ENCODE measurements around the gene SERINC2.

DNA sequence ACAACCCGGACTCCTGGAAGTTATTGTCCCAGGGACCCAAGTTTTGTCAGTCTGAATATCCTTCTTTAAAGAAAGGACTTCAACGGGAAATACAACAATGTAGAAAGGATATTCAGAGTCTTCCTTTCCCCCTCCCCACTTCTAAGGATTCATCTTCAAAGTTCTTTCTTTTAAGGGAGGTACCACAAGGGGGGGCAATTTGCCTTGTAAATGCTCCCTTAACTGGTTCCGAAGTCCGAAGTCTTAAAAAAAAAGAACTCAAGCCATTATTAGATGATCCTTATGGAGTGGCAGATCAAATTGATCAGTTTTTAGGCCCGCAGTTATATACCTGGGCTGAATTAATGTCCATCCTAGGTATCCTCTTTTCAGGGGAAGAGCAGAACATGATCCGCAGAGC, 47.0 kb downstream of the SERINC2 start:
- TF ChIP-seq, protein P1, sequence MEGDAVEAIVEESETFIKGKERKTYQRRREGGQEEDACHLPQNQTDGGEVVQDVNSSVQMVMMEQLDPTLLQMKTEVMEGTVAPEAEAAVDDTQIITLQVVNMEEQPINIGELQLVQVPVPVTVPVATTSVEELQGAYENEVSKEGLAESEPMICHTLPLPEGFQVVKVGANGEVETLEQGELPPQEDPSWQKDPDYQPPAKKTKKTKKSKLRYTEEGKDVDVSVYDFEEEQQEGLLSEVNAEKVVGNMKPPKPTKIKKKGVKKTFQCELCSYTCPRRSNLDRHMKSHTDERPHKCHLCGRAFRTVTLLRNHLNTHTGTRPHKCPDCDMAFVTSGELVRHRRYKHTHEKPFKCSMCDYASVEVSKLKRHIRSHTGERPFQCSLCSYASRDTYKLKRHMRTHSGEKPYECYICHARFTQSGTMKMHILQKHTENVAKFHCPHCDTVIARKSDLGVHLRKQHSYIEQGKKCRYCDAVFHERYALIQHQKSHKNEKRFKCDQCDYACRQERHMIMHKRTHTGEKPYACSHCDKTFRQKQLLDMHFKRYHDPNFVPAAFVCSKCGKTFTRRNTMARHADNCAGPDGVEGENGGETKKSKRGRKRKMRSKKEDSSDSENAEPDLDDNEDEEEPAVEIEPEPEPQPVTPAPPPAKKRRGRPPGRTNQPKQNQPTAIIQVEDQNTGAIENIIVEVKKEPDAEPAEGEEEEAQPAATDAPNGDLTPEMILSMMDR (IDR thresholded peaks at IDR 0.05): peak; percentile 66
- no peak for TF ChIP-seq EZH2phosphoT487 (IDR thresholded peaks at IDR 0.05)
